ENCODE data around the gene YEATS4. TPM values are rescaled to one million over a fixed set of nuclear protein-coding genes. Genes with fewer than 3 reads are reported as not detected.
"Not testable (repeated sequence)": the region's sequence is repeated elsewhere in the genome, so short reads cannot be mapped to it uniquely, and the experiment has no call there.

YEATS4 gene
- total and polyA plus RNA-seq, 9 of the 15 experiments (the other 6 are each of a cell fraction or from before 2014, with no cell fraction given): 25.9 to 92.2 (median 49.2) TPM

DNA sequence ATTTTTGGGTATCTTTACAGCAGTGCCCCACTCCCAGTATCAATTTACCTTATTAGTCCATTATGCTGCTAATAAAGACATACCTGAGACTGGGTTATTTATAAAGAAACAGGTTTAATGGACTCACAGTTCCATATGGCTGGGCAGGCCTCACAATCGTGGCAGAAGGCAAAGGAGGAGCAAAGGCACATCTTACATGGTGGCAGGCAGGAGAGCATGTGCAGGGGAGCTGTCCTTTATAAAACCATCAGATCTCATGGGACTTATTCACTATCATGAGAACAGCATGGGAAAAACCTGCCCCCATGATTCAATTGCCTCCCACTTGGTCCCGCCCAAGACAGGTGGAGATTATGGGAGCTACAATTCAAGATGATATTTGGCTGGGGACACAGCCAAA lies 42.3 kb upstream of the YEATS4 start:
- H3K79me2 ChIP-seq (ENCODE audit: control insufficient read depth, insufficient read depth, low read length); H3K4me2 ChIP-seq (ENCODE audit: insufficient read depth, low read length); POLR2A ChIA-PET; ATAC-seq; H3K4me3 ChIP-seq; DNase-seq (ENCODE audit: extremely low read depth in 1 of 4, low spot score in 3 of 4); CTCF ChIA-PET (ENCODE audit: low intra/inter-chr PET ratio); H3K4me1 ChIP-seq (replicated peaks in 1 of 2; ENCODE audit: control insufficient read depth in 2 of 2, insufficient read depth in 2 of 2, low read length in 2 of 2); H2AFZ ChIP-seq (ENCODE audit: low read depth, low read length); H3K9me1 ChIP-seq (ENCODE audit: control insufficient read depth, insufficient read depth, low read length); in situ Hi-C loops (cut with MboI); H3K9ac ChIP-seq (ENCODE audit: insufficient read depth in 1 of 2, low read depth in 2 of 2, low read length in 2 of 2); H3K27me3 ChIP-seq (ENCODE audit: control insufficient read depth in 2 of 2, insufficient read depth in 2 of 2, low read length in 2 of 2); FAIRE-seq; BruUV-seq (replicated peaks); intact Hi-C loops (cut with micrococcal nuclease); H3K9me3 ChIP-seq (replicated peaks; ENCODE audit: control insufficient read depth, insufficient read depth, low read depth, low read length); H3K27ac ChIP-seq (ENCODE audit: extremely low read depth, low read depth, low read length); H3K36me3 ChIP-seq (ENCODE audit: control insufficient read depth, insufficient read depth, low read length); H4K20me1 ChIP-seq (replicated peaks; ENCODE audit: control insufficient read depth, insufficient read depth, low read length): not testable (repeated sequence)
- 0% methylated on average over 2 of the region's 2 CpGs for whole genome bisulfite sequencing (ENCODE audit: insufficient coverage, low coverage, missing lambda C conversion rate)
- peak; percentile 85 for TF ChIP-seq ZNF431 (CRISPR knock-in tag; IDR thresholded peaks at IDR 0.05)

- H3K4me1 ChIP-seq (replicated peaks in 1 of 2; ENCODE audit: control insufficient read depth in 2 of 2, insufficient read depth in 2 of 2, low read length in 2 of 2): peaks cover 0 to 5% of the 10 kb centered on the region in 2 experiments; a peak in 2 of 5 replicates
- no peak for ATAC-seq
- no TSS peak for BruUV-seq (replicated peaks)
- no peak overlapping the region for H3K4me2 ChIP-seq (ENCODE audit: insufficient read depth, low read length)
- no peaks in the 10 kb centered on the region for H3K36me3 ChIP-seq (ENCODE audit: control insufficient read depth, insufficient read depth, low read length)
- no peak for DNase-seq (ENCODE audit: extremely low read depth in 1 of 4, low spot score in 3 of 4)
- no peaks in the 10 kb centered on the region for H4K20me1 ChIP-seq (replicated peaks; ENCODE audit: control insufficient read depth, insufficient read depth, low read length)
- CTCF ChIA-PET (ENCODE audit: low intra/inter-chr PET ratio): interaction anchor here (0.7 kb wide), 1 partner anchor 117 kb away, joined by 3 read pairs; no protein-coding TSS in a partner anchor
- 32% methylated on average over 2 of the region's 2 CpGs for WGBS (ENCODE audit: insufficient coverage, low coverage, missing lambda C conversion rate)
- H3K27ac ChIP-seq (ENCODE audit: extremely low read depth, low read depth, low read length): no peak overlapping the region
- no peak overlapping the region for H3K4me3 ChIP-seq
- no peak overlapping the region for H2AFZ ChIP-seq (ENCODE audit: low read depth, low read length)
- in situ Hi-C loops (cut with MboI): no loop called here
- no peak for FAIRE-seq
- no peak overlapping the region for H3K9ac ChIP-seq (ENCODE audit: insufficient read depth in 1 of 2, low read depth in 2 of 2, low read length in 2 of 2)
- no peaks in the 10 kb centered on the region for H3K79me2 ChIP-seq (ENCODE audit: control insufficient read depth, insufficient read depth, low read length)
- POLR2A ChIA-PET: no interaction called here
- H3K27me3 ChIP-seq (ENCODE audit: control insufficient read depth in 2 of 2, insufficient read depth in 2 of 2, low read length in 2 of 2): no peaks in the 10 kb centered on the region
- H3K9me3 ChIP-seq (replicated peaks; ENCODE audit: control insufficient read depth, insufficient read depth, low read depth, low read length): no peaks in the 10 kb centered on the region; the same call in 1 of the 2 replicates
- intact Hi-C loops (cut with micrococcal nuclease): no loop called here
- H3K9me1 ChIP-seq (ENCODE audit: control insufficient read depth, insufficient read depth, low read length): no peaks in the 10 kb centered on the region
- TF ChIP-seq RHOXF2B (CRISPR knock-in tag; conservative IDR thresholded peaks at IDR 0.05): no peak
- no peak for TF ChIP-seq POLR2B (IDR thresholded peaks at IDR 0.05; ENCODE audit: low read depth, partially characterized antibody)
- no peak for TF ChIP-seq TEAD2 (tag; IDR thresholded peaks at IDR 0.05)
- TF ChIP-seq TCF7L2 (IDR thresholded peaks at IDR 0.05; ENCODE audit: low read depth, low read length): no peak
- TF ChIP-seq, protein P1, sequence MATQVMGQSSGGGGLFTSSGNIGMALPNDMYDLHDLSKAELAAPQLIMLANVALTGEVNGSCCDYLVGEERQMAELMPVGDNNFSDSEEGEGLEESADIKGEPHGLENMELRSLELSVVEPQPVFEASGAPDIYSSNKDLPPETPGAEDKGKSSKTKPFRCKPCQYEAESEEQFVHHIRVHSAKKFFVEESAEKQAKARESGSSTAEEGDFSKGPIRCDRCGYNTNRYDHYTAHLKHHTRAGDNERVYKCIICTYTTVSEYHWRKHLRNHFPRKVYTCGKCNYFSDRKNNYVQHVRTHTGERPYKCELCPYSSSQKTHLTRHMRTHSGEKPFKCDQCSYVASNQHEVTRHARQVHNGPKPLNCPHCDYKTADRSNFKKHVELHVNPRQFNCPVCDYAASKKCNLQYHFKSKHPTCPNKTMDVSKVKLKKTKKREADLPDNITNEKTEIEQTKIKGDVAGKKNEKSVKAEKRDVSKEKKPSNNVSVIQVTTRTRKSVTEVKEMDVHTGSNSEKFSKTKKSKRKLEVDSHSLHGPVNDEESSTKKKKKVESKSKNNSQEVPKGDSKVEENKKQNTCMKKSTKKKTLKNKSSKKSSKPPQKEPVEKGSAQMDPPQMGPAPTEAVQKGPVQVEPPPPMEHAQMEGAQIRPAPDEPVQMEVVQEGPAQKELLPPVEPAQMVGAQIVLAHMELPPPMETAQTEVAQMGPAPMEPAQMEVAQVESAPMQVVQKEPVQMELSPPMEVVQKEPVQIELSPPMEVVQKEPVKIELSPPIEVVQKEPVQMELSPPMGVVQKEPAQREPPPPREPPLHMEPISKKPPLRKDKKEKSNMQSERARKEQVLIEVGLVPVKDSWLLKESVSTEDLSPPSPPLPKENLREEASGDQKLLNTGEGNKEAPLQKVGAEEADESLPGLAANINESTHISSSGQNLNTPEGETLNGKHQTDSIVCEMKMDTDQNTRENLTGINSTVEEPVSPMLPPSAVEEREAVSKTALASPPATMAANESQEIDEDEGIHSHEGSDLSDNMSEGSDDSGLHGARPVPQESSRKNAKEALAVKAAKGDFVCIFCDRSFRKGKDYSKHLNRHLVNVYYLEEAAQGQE (IDR thresholded peaks at IDR 0.05; ENCODE audit: borderline replicate concordance): no peak
- TF ChIP-seq, protein P1 (CRISPR knock-in tag; IDR thresholded peaks at IDR 0.05; ENCODE audit: low read depth): no peak
- TF ChIP-seq CBFB (CRISPR knock-in tag; IDR thresholded peaks at IDR 0.05): no peak
These were observed 41.3 kb upstream of the YEATS4 start for GRCh38 chr12:69318225-69318624.
